ENCODE data around the gene TP53I11.

The TP53I11 gene

GRCh38 chr11:44946263-44946662 is 4.4 kb downstream of the TP53I11 start:
- H3K4me3 Mint-ChIP-seq, result peak overlapping the region; percentile 37 to 72 (median 48)
- peaks cover 8% of the 10 kb centered on the region for H3K36me3 Mint-ChIP-seq (ENCODE audit: low read depth)
- no peaks in the 10 kb centered on the region for H3K9me3 Mint-ChIP-seq
- no peak overlapping the region for H3K27ac Mint-ChIP-seq
- peaks cover 55% of the 10 kb centered on the region for H3K4me1 Mint-ChIP-seq
- no peaks in the 10 kb centered on the region for H3K27me3 Mint-ChIP-seq (ENCODE audit: low read depth)
- TF ChIP-seq CTCF (IDR thresholded peaks at IDR 0.05; ENCODE audit: unreplicated experiment in 3 of 3), result no peak

- Mint-ChIP-seq H3K9me3 (no peaks in the 10 kb centered on the region), H3K4me1 (peaks cover 59% of the 10 kb centered on the region), H3K36me3 (ENCODE audit: low read depth) (peaks cover 8% of the 10 kb centered on the region), H3K27me3 (ENCODE audit: low read depth) (no peaks in the 10 kb centered on the region), H3K27ac (no peak overlapping the region), H3K4me3 (peak overlapping the region in 2 of 3 experiments; percentile 48 to 72)
- no peak for TF ChIP-seq CTCF (IDR thresholded peaks at IDR 0.05; ENCODE audit: unreplicated experiment in 3 of 3)
Measured at GRCh38 chr11:44945666-44946065, 5.0 kb downstream of the TP53I11 start.

- H3K36me3 Mint-ChIP-seq (ENCODE audit: low read depth), result peaks cover 8% of the 10 kb centered on the region
- H3K4me3 Mint-ChIP-seq, result no peak overlapping the region
- peaks cover 67% of the 10 kb centered on the region for H3K4me1 Mint-ChIP-seq
- no peaks in the 10 kb centered on the region for H3K9me3 Mint-ChIP-seq
- H3K27me3 Mint-ChIP-seq (ENCODE audit: low read depth), result no peaks in the 10 kb centered on the region
- TF ChIP-seq CTCF (IDR thresholded peaks at IDR 0.05; ENCODE audit: unreplicated experiment in 3 of 3), result no peak
- peak overlapping the region in 2 of 3 experiments; percentile 17 to 61 for H3K27ac Mint-ChIP-seq
Measured at GRCh38 chr11:44944853-44945235, 5.8 kb downstream of the TP53I11 start.

- peak overlapping the region in 1 of 3 experiments; percentile 61 for H3K27ac Mint-ChIP-seq
- H3K36me3 Mint-ChIP-seq (ENCODE audit: low read depth), result peaks cover 8% of the 10 kb centered on the region
- TF ChIP-seq CTCF (IDR thresholded peaks at IDR 0.05; ENCODE audit: unreplicated experiment in 3 of 3), result no peak
- no peaks in the 10 kb centered on the region for H3K27me3 Mint-ChIP-seq (ENCODE audit: low read depth)
- H3K9me3 Mint-ChIP-seq, result no peaks in the 10 kb centered on the region
- H3K4me3 Mint-ChIP-seq, result no peak overlapping the region
- H3K4me1 Mint-ChIP-seq, result peaks cover 67% of the 10 kb centered on the region
Measured at GRCh38 chr11:44944181-44944852, 6.4 kb downstream of the TP53I11 start.

GRCh38 chr11:44943696-44944095 is 7.0 kb downstream of the TP53I11 start:
- H3K4me3 Mint-ChIP-seq, result peak overlapping the region in 1 of 3 experiments; percentile 12
- H3K9me3 Mint-ChIP-seq, result no peaks in the 10 kb centered on the region
- no peaks in the 10 kb centered on the region for H3K27me3 Mint-ChIP-seq (ENCODE audit: low read depth)
- peak overlapping the region in 2 of 3 experiments; percentile 34 to 90 for H3K27ac Mint-ChIP-seq
- TF ChIP-seq CTCF (IDR thresholded peaks at IDR 0.05; ENCODE audit: unreplicated experiment in 3 of 3), result no peak
- H3K4me1 Mint-ChIP-seq, result peaks cover 64% of the 10 kb centered on the region
- H3K36me3 Mint-ChIP-seq (ENCODE audit: low read depth), result peaks cover 8% of the 10 kb centered on the region

GRCh38 chr11:44943118-44943517 is 7.6 kb downstream of the TP53I11 start:
- Mint-ChIP-seq H3K4me3 (no peak overlapping the region), H3K27ac (peak overlapping the region in 2 of 3 experiments; percentile 34 to 90), H3K27me3 (ENCODE audit: low read depth) (no peaks in the 10 kb centered on the region), H3K4me1 (peaks cover 59% of the 10 kb centered on the region), H3K9me3 (no peaks in the 10 kb centered on the region), H3K36me3 (ENCODE audit: low read depth) (peaks cover 8% of the 10 kb centered on the region)
- no peak for TF ChIP-seq CTCF (IDR thresholded peaks at IDR 0.05; ENCODE audit: unreplicated experiment in 3 of 3)

All from nephron (organoid).